Measurements from ENCODE around the gene CELF4. TPM values are rescaled to one million over a fixed set of nuclear protein-coding genes. Genes with fewer than 3 reads are reported as not detected.

The CELF4 gene
- total and polyA plus RNA-seq, 2 of the 4 experiments (the other 2 are of a cell fraction): not detected

- CTCF ChIA-PET: no interaction called here
- dilution Hi-C loops (cut with HindIII; ENCODE audit: low sequenced_read_pairs, unreplicated experiment): no loop called here
- BruUV-seq (replicated peaks): no TSS peak
Measured at GRCh38 chr18:37297106-37297505, 268.5 kb downstream of the CELF4 start.

More at GRCh38 chr18:37297106-37297505, 268.5 kb downstream of the CELF4 start:
- no peak overlapping the region for H2BK20ac ChIP-seq (ENCODE audit: low read depth, low read length)
- no peaks in the 10 kb centered on the region for H3K36me3 ChIP-seq (ENCODE audit: control insufficient read depth, insufficient read depth, low read length)
- no peak overlapping the region for H4K5ac ChIP-seq (ENCODE audit: low read depth, low read length)
- peaks cover 2% of the 10 kb centered on the region; the same call in 1 of the 2 replicates for H3K27me3 ChIP-seq (ENCODE audit: control insufficient read depth, insufficient read depth, low read length)
- no peak overlapping the region for H3K27ac ChIP-seq (ENCODE audit: insufficient read depth, low read length)
- DNase-seq (no peak), ATAC-seq (ENCODE audit: low read depth) (no peak)
- H3K9me3 ChIP-seq (ENCODE audit: control insufficient read depth, insufficient read depth, low read length): no peaks in the 10 kb centered on the region
- H2BK15ac ChIP-seq (ENCODE audit: low read depth, low read length): no peak overlapping the region
- TF ChIP-seq MAZ (IDR thresholded peaks at IDR 0.05; ENCODE audit: borderline replicate concordance, low read depth, low read length) (no peak), RCOR1 (IDR thresholded peaks at IDR 0.05; ENCODE audit: insufficient replicate concordance, low read length) (no peak), USF2 (IDR thresholded peaks at IDR 0.05; ENCODE audit: low read depth, low read length) (no peak), CHD1 (IDR thresholded peaks at IDR 0.05; ENCODE audit: low read depth, low read length) (no peak), CEBPB (IDR thresholded peaks at IDR 0.05; ENCODE audit: low read depth, low read length) (no peak), ELK1 (IDR thresholded peaks at IDR 0.05; ENCODE audit: borderline replicate concordance, low read depth, low read length) (no peak), BHLHE40 (IDR thresholded peaks at IDR 0.05; ENCODE audit: low read depth, low read length) (no peak), FOS (IDR thresholded peaks at IDR 0.05; ENCODE audit: low read depth, low read length) (no peak), NFE2L2 (IDR thresholded peaks at IDR 0.05; ENCODE audit: low read depth, low read length) (no peak), RAD21 (IDR thresholded peaks at IDR 0.05; ENCODE audit: low read length) (no peak), SMC3 (IDR thresholded peaks at IDR 0.05; ENCODE audit: low read depth, low read length) (no peak), MAFK (IDR thresholded peaks at IDR 0.05; ENCODE audit: low read depth, low read length) (no peak), RFX5 (IDR thresholded peaks at IDR 0.05; ENCODE audit: low read depth, low read length) (no peak), POLR2A (IDR thresholded peaks at IDR 0.05; ENCODE audit: low read depth, low read length) (no peak), MXI1 (IDR thresholded peaks at IDR 0.05; ENCODE audit: borderline replicate concordance, low read depth, low read length) (no peak)
- TF ChIP-seq, protein P1, sequence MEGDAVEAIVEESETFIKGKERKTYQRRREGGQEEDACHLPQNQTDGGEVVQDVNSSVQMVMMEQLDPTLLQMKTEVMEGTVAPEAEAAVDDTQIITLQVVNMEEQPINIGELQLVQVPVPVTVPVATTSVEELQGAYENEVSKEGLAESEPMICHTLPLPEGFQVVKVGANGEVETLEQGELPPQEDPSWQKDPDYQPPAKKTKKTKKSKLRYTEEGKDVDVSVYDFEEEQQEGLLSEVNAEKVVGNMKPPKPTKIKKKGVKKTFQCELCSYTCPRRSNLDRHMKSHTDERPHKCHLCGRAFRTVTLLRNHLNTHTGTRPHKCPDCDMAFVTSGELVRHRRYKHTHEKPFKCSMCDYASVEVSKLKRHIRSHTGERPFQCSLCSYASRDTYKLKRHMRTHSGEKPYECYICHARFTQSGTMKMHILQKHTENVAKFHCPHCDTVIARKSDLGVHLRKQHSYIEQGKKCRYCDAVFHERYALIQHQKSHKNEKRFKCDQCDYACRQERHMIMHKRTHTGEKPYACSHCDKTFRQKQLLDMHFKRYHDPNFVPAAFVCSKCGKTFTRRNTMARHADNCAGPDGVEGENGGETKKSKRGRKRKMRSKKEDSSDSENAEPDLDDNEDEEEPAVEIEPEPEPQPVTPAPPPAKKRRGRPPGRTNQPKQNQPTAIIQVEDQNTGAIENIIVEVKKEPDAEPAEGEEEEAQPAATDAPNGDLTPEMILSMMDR (conservative IDR thresholded peaks at IDR 0.05; ENCODE audit: low read depth, low read length): no peak
- no peaks in the 10 kb centered on the region for H4K20me1 ChIP-seq (ENCODE audit: insufficient read depth, low read length)
- no peak overlapping the region for H2BK5ac ChIP-seq (ENCODE audit: low read depth, low read length, poor library complexity, severe bottlenecking)
- no peak overlapping the region for H2AK5ac ChIP-seq (ENCODE audit: low read depth, low read length)
- in situ Hi-C loops (cut with MboI; ENCODE audit: low sequenced_read_pairs) (no loop called here), intact Hi-C loops (cut with micrococcal nuclease) (no loop called here)
- no peak overlapping the region for H3K56ac ChIP-seq (ENCODE audit: extremely low read depth, insufficient read depth, low read length)
- H2BK120ac ChIP-seq (ENCODE audit: low read depth, low read length): no peak overlapping the region
- H3K14ac ChIP-seq (replicated peaks; ENCODE audit: low read depth, low read length): no peak overlapping the region
- no peak overlapping the region for H4K8ac ChIP-seq (ENCODE audit: low read depth in 2 of 2, low read length in 2 of 2)
- H2AK9ac ChIP-seq (replicated peaks; ENCODE audit: low read depth, low read length, poor library complexity): no peak overlapping the region
- WGBS, 2 experiments (ENCODE audit: extremely low coverage in 2 of 2, insufficient read length in 1 of 2): no CpG with 5 or more reads among the region's 6 CpGs
- no peak overlapping the region for H3K9ac ChIP-seq (ENCODE audit: low read depth, low read length)
- H3K4me2 ChIP-seq (ENCODE audit: low read depth, low read length): no peak overlapping the region
- no peak overlapping the region for H4K91ac ChIP-seq (ENCODE audit: insufficient read depth, low read depth, low read length)
- H3K18ac ChIP-seq (ENCODE audit: low read depth, low read length): no peak overlapping the region
- no peaks in the 10 kb centered on the region; the same call in 1 of the 2 replicates for H3K9me1 ChIP-seq (ENCODE audit: insufficient read depth, low read length)
- no peak overlapping the region for H3K23ac ChIP-seq (ENCODE audit: low read depth, low read length)
- H3K4me3 ChIP-seq (ENCODE audit: insufficient read depth, low read depth, low read length): no peak overlapping the region
- H3K4ac ChIP-seq (ENCODE audit: low read depth, low read length): no peak overlapping the region
- H2AFZ ChIP-seq (replicated peaks; ENCODE audit: low read length, poor library complexity): no peak overlapping the region
- H3K4me1 ChIP-seq (ENCODE audit: control insufficient read depth, insufficient read depth, low read length): peaks cover 4% of the 10 kb centered on the region; the same call in 1 of the 2 replicates
- POLR2A ChIA-PET (ENCODE audit: unreplicated experiment): no interaction called here
- H3K79me1 ChIP-seq (ENCODE audit: low read depth in 1 of 2, low read length in 2 of 2): no peaks in the 10 kb centered on the region
